Neural cell (in vitro differentiated cells): Measurements from ENCODE around the gene TDP1.

ENCODE experiments used
- CTCF ChIP-seq: fragments of 450-650 bp; IDR thresholded peaks from 2 replicates; pipeline ENCODE4 v1.5.1; 2014; ENCODE audit warnings: antibody characterized with exemption, mild to moderate bottlenecking, moderate library complexity; ENCODE audit not compliant: poor library complexity, severe bottlenecking
- SMC3 ChIP-seq: fragments of 450-650 bp; conservative IDR thresholded peaks from 2 replicates; pipeline ENCODE4 v1.6.1; 2014; ENCODE audit warnings: antibody characterized with exemption, mild to moderate bottlenecking, moderate library complexity; ENCODE audit not compliant: poor library complexity

DNA sequence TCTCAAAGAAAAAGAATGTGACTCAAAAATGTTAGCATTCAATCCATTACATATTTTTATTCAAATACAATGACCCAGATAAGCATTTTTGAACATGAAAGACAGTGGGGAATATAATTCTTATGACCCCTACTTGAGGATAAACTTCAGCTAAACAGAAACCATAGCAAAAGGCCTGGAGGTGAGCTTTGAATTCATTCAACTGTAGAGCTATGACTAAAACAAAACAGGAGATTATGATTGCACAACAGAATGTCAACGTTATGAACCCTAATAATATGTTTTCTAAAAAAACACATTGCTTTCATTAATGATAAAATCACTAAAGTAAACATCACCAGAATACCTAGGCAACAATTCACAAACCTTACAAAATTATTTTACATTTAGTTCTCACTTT lies 29.0 kb upstream of the TDP1 start:
- TF ChIP-seq CTCF, result no peak
- TF ChIP-seq SMC3, result no peak
